ENCODE results near the gene LRRC8D. TPM values are rescaled to one million over a fixed set of nuclear protein-coding genes. Genes with fewer than 3 reads are reported as not detected.

LRRC8D gene
- total and polyA plus RNA-seq, 2 experiments from 2014 or later = 10.1 to 13.8 TPM

DNA sequence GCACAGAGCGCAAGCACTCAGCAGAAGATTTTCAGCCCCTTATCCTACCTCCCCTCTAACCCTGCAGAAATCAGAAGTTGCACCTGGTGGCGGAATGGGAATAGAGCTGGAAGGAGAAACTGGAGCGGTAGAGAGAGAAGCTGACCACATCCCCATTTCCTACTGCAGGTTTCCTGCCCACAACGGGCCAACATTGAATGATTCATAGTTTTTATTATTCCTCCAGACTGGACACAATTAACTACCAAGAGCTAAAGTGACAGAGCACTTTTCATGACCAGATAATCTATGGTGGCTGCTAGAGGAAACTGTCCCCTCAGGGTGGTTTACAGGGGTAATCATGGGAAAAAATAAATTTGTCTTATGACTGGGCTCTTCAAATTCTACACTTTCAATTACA is 21.3 kb upstream of the LRRC8D start:
- TF ChIP-seq, protein P1, sequence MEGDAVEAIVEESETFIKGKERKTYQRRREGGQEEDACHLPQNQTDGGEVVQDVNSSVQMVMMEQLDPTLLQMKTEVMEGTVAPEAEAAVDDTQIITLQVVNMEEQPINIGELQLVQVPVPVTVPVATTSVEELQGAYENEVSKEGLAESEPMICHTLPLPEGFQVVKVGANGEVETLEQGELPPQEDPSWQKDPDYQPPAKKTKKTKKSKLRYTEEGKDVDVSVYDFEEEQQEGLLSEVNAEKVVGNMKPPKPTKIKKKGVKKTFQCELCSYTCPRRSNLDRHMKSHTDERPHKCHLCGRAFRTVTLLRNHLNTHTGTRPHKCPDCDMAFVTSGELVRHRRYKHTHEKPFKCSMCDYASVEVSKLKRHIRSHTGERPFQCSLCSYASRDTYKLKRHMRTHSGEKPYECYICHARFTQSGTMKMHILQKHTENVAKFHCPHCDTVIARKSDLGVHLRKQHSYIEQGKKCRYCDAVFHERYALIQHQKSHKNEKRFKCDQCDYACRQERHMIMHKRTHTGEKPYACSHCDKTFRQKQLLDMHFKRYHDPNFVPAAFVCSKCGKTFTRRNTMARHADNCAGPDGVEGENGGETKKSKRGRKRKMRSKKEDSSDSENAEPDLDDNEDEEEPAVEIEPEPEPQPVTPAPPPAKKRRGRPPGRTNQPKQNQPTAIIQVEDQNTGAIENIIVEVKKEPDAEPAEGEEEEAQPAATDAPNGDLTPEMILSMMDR (IDR thresholded peaks at IDR 0.05; ENCODE audit: low read depth, low read length) = no peak

GRCh38 chr1:89800022-89800655 is 20.7 kb upstream of the LRRC8D start:
- Histone ChIP-seq H3K4me3 (no peak overlapping the region), H3K4me1 (ENCODE audit: low read depth) (no peaks in the 10 kb centered on the region)

More for the DNA sequence above, 21.3 kb upstream of the LRRC8D start:
- no peaks in the 10 kb centered on the region for H3K4me1 ChIP-seq (ENCODE audit: low read depth)
- H3K27me3 ChIP-seq = no peaks in the 10 kb centered on the region
- H3K27ac ChIP-seq = no peak overlapping the region
- no peaks in the 10 kb centered on the region for H3K36me3 ChIP-seq
- no peak for DNase-seq (ENCODE audit: low read depth in 1 of 2, low spot score in 1 of 2)
- H3K9me3 ChIP-seq (ENCODE audit: low read depth) = no peaks in the 10 kb centered on the region
- no peak overlapping the region for H3K4me3 ChIP-seq

GRCh38 chr1:89800718-89801117 is 20.1 kb upstream of the LRRC8D start:
- no peak overlapping the region for H3K27ac ChIP-seq
- H3K4me1 ChIP-seq (ENCODE audit: low read depth) = no peaks in the 10 kb centered on the region
- no peak for DNase-seq (ENCODE audit: low read depth in 1 of 2, low spot score in 1 of 2)
- no peaks in the 10 kb centered on the region for H3K36me3 ChIP-seq
- no peaks in the 10 kb centered on the region for H3K27me3 ChIP-seq
- TF ChIP-seq, protein P1 (IDR thresholded peaks at IDR 0.05; ENCODE audit: low read depth, low read length) = no peak
- H3K4me3 ChIP-seq = no peak overlapping the region
- H3K9me3 ChIP-seq (ENCODE audit: low read depth) = no peaks in the 10 kb centered on the region

More at GRCh38 chr1:89800022-89800655, 20.7 kb upstream of the LRRC8D start:
- DNase-seq (ENCODE audit: low read depth in 1 of 2, low spot score in 1 of 2) = no peak
- Histone ChIP-seq H3K9me3 (ENCODE audit: low read depth) (no peaks in the 10 kb centered on the region), H3K36me3 (no peaks in the 10 kb centered on the region), H3K27ac (no peak overlapping the region), H3K27me3 (no peaks in the 10 kb centered on the region)
- TF ChIP-seq, protein P1 (IDR thresholded peaks at IDR 0.05; ENCODE audit: low read depth, low read length) = no peak

DNA sequence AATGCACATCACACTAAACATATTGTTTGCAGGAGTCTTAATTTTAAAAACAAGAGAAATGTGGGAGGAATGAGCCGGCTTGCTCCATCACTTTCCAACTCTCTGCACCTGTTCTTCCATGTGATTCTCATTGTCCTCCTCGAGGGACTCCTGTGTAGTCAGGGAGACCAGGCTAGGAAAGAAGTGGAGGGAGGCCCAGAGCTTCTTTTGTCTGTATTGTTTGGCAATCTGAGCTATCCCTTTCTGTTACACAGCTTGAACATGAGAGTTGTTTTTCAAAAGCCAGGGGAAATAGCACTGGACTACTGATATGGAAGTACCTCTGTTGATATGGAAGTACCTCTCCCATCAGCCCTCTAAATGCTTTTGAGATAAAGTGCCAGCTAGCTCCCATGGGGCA is 18.8 kb upstream of the LRRC8D start:
- Histone ChIP-seq H3K9me3 (ENCODE audit: low read depth) (no peaks in the 10 kb centered on the region), H3K27me3 (no peaks in the 10 kb centered on the region), H3K36me3 (no peaks in the 10 kb centered on the region), H3K4me3 (no peak overlapping the region), H3K27ac (no peak overlapping the region), H3K4me1 (ENCODE audit: low read depth) (no peaks in the 10 kb centered on the region)
- DNase-seq (ENCODE audit: low read depth in 1 of 2, low spot score in 1 of 2) = no peak
- TF ChIP-seq, protein P1 (IDR thresholded peaks at IDR 0.05; ENCODE audit: low read depth, low read length) = no peak

GRCh38 chr1:89802841-89803240 is 18.0 kb upstream of the LRRC8D start:
- Histone ChIP-seq H3K4me3 (no peak overlapping the region), H3K27me3 (no peaks in the 10 kb centered on the region), H3K9me3 (ENCODE audit: low read depth) (no peaks in the 10 kb centered on the region), H3K4me1 (ENCODE audit: low read depth) (no peaks in the 10 kb centered on the region), H3K27ac (no peak overlapping the region), H3K36me3 (no peaks in the 10 kb centered on the region)
- DNase-seq (ENCODE audit: low read depth in 1 of 2, low spot score in 1 of 2) = no peak
- TF ChIP-seq, protein P1 (IDR thresholded peaks at IDR 0.05; ENCODE audit: low read depth, low read length) = no peak

All from cardiac muscle cell (in vitro differentiated cells and primary cell).